OCI-LY7 (cell line): ENCODE measurements around the gene TNS1.

Source experiments
- CTCF ChIP-seq: fragments of 200-600 bp; sonication (generic); conservative IDR thresholded peaks from 2 replicates; pipeline ENCODE4 v1.5.1; 2014; ENCODE audit warnings: mild to moderate bottlenecking, antibody characterized with exemption, low read length, moderate library complexity, mixed read lengths
- EZH2phosphoT487 ChIP-seq: fragments of 200-600 bp; sonication (generic); IDR thresholded peaks from 2 replicates; pipeline ENCODE4 v1.6.1; 2018; ENCODE audit warnings: low read depth, borderline replicate concordance, mild to moderate bottlenecking, mixed run types, antibody characterized with exemption, low read length, moderate library complexity, mixed read lengths

DNA sequence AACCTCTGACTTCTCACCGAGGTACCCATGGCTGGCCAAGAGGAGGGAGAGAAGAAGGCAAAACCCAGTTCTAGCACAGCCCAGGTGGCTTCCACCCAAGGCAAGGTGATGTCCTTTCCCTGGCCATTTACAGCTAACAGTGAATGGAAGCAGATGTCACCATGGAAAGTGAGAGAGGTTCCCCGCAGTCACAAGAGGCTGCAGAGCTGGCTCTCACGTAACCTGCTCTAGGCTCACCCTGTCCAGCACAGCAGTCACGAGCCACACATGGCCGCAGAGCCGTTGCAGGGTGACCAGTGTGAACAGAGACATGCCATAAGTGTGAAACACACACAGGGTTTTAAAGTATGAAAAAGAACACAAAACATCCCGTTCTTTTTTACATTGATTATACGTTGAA, 169.4 kb downstream of the TNS1 start:
- TF ChIP-seq CTCF (no peak), EZH2phosphoT487 (no peak)
